ENCODE results near the gene RYK.

GRCh38 chr3:134161898-134162615 is 88.6 kb downstream of the RYK start:
- TF ChIP-seq POLR2A (IDR thresholded peaks at IDR 0.05; ENCODE audit: low read depth, low read length), result no peak
- no peak for TF ChIP-seq POLR2AphosphoS5 (IDR thresholded peaks at IDR 0.05; ENCODE audit: low read depth, low read length)
- TF ChIP-seq TAF1 (IDR thresholded peaks at IDR 0.05; ENCODE audit: low read depth, low read length), result no peak
